PFSK-1 (cell line): Measurements from ENCODE around the gene ERFL.

Experiments used
- FOXP2 ChIP-seq: optimal IDR thresholded peaks from 2 replicates; pipeline ENCODE3; 2011; ENCODE audit warnings: borderline replicate concordance, control low read depth, inconsistent platforms; ENCODE audit not compliant: insufficient read depth; ENCODE audit errors: extremely low read length, extremely low read depth
- POLR2AphosphoS5 ChIP-seq: IDR thresholded peaks from 2 replicates; pipeline ENCODE4 v1.6.1; 2012; ENCODE audit warnings: low read depth, mild to moderate bottlenecking, control low read depth, low read length, moderate library complexity
- SIN3A ChIP-seq: IDR thresholded peaks from 2 replicates; pipeline ENCODE4 v1.6.1; 2012; ENCODE audit warnings: mild to moderate bottlenecking, low read length, moderate library complexity, borderline replicate concordance; ENCODE audit not compliant: insufficient read depth
- TAF1 ChIP-seq: IDR thresholded peaks from 2 replicates; pipeline ENCODE4 v1.6.1; 2012; ENCODE audit warnings: low read length, control low read depth, borderline replicate concordance; ENCODE audit not compliant: insufficient read depth
- TF ChIP-seq, protein P1 (sequence below), 2 experiments: IDR thresholded peaks; 2 replicates each; pipeline versions ENCODE4 v1.6.1 to v1.8.0; 2011 to 2012; ENCODE audit warnings: low read depth in 2 of 2, low read length in 2 of 2, control low read depth in 1 of 2, inconsistent platforms in 1 of 2, mild to moderate bottlenecking in 1 of 2, moderate library complexity in 1 of 2; ENCODE audit not compliant: insufficient read depth in 1 of 2

ERFL gene

DNA sequence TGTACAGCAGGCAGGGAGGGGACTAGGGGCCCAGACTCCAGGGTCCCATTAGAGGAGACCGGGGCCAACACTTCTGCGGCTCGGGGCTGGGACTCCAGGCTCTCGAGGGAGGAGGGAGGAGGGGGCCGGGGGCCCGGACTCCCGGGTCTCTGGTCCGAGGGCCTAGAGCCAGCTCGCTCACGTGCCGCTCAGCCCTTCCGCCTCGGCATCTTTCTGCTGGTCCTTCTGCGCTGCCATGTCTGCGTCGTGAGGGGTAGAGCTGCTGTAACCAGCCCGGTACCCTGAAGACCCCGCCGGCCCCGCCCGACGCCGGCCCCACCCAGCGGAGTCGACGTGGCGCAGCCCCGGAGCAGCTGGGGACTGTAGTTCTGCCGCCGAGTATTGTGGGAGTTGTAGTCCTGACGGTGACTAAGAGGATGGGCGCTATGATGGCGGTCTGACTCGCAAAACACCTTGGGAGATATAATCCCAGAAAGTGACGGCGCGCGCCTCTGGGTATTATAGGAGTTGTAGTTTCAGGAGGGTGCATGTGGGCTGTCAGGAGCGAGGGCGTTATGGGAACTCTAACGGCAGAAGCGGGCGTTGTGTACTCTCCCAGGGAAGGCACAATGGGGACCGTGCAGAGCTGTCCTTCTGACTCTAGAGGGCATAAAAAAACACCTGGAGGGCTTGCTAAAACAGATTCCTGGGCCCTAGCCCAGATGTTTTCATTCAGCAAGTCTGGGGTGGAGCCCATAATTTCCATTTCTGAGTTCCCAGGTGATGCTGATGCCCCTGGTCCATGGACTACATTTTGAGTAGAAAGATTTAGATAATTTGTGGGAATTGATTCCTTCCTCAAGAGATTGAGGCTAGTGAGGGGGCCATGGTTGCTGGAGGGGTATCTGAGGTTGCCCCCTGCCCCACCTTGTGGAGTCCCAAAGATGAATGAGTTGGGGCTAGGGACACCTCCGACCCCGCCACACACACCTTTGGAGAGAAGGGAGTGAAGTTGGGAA lies 31.1 kb upstream of the ERFL start, which contains the start of gene RABAC1:
RABAC1 (minus strand) TSS at position 266 of the 998 bp plus-strand sequence; CDS start at position 237, 29 bp downstream.
- TF ChIP-seq FOXP2 (peak; percentile 54), POLR2AphosphoS5 (peak; percentile 63), SIN3A (no peak), TAF1 (no peak)
- TF ChIP-seq, protein P1, sequence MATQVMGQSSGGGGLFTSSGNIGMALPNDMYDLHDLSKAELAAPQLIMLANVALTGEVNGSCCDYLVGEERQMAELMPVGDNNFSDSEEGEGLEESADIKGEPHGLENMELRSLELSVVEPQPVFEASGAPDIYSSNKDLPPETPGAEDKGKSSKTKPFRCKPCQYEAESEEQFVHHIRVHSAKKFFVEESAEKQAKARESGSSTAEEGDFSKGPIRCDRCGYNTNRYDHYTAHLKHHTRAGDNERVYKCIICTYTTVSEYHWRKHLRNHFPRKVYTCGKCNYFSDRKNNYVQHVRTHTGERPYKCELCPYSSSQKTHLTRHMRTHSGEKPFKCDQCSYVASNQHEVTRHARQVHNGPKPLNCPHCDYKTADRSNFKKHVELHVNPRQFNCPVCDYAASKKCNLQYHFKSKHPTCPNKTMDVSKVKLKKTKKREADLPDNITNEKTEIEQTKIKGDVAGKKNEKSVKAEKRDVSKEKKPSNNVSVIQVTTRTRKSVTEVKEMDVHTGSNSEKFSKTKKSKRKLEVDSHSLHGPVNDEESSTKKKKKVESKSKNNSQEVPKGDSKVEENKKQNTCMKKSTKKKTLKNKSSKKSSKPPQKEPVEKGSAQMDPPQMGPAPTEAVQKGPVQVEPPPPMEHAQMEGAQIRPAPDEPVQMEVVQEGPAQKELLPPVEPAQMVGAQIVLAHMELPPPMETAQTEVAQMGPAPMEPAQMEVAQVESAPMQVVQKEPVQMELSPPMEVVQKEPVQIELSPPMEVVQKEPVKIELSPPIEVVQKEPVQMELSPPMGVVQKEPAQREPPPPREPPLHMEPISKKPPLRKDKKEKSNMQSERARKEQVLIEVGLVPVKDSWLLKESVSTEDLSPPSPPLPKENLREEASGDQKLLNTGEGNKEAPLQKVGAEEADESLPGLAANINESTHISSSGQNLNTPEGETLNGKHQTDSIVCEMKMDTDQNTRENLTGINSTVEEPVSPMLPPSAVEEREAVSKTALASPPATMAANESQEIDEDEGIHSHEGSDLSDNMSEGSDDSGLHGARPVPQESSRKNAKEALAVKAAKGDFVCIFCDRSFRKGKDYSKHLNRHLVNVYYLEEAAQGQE (IDR thresholded peaks at IDR 0.05; ENCODE audit: insufficient read depth in 1 of 2, low read depth in 2 of 2, low read length in 2 of 2) = 0 out of 4 replicates have a peak, but pooled peaks of 1 of the 2 experiments have one; percentile 32

DNA sequence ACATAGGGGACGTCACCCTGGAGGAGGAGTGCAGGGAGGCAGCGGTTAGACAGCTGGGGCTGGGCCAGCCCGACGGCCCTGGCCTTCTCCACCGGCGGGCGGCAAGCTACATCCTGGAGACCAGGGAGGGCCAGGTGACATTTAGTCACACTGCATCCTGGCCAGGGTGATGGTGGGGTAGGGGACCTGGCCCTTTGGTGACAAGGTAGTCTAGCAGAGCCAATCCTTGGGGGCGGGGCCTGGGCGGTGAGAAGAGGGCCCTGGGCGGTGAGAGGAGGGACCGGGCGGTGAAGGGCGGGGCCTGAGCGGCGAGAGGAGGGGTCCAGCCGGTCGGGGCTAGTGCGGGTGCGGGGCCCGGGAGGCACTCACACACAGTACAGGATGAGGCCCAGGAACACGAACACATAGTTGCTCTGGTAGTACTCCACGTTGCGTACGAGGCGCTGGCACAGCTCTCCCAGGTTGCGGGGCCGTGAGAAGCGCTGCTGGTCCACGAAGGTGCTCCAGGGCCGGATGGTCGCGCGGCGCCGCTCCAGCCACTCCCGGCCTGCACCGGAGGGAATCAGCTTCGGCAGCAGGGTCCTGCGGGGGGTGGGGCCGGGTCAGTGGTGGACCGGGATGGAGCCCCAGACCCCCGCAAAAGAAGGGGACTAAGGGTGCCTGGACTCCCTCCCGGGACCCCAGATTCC lies 30.3 kb upstream of the ERFL start:
- TF ChIP-seq TAF1 = 0 out of 2 replicates have a peak, but pooled peaks have one; percentile 31
- TF ChIP-seq POLR2AphosphoS5 = no peak; the same call in 1 of the 2 replicates

DNA sequence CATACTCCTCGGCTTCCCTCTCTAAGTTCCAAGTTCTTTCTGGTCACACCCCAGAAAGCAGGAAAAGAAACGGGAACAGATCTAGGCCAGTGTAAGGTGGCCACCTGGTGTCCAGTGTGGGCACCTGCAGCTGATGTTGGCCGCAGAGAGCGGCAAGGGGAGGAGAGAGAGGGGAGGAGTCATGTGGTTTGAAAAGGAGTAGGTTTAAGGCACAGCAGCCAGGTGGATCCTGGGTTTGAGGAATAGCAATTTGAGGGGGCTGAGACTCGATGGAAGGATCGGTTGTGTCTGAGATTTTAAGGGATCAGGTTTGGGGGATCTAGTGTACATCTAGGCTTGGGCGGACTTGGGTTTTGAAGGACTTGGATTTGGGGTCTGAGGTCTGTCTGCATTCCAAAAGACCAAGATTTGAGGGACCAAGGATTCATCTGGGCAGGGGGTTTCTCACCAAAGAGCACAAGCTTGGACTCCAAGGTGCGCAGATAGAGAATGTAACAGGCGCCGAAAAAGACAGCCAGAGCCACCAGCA lies 29.7 kb upstream of the ERFL start:
- TF ChIP-seq, protein P1 (IDR thresholded peaks at IDR 0.05; ENCODE audit: insufficient read depth in 1 of 2, low read depth in 2 of 2, low read length in 2 of 2) = no peak
- TF ChIP-seq POLR2AphosphoS5 (no peak), SIN3A (no peak)

DNA sequence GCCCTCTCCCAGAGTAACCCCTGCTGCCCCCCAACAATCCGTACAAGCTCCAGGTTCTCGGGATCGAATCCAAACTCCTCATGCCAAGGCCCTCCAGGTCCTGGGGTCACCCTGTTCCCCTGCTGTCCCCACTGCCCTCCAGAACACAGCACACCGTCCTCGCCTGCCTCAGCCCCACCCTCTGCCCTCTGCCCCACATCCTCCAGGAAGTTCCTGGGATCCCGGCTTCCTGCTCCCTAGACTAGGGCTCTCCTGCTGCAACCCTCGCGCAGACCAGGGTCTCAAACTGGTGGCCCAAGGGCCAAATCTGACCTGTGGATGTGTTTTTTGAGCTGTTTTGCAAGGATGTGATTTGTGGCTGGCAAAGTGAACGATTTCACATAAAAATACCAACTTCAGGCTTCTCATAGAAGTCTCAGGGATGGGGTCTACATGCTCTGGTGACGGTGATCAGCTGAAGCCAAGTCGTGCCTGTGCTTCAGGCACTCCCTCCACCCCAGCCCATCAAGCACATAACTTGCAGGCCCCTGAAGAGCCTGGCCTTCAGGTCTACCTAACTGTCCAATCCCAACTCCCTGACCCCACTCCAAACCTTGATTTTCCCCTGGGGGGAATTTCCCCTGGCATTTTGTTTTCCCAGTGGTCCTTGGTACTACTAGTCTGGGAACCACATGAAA lies 29.1 kb upstream of the ERFL start:
- no peak for TF ChIP-seq FOXP2

DNA sequence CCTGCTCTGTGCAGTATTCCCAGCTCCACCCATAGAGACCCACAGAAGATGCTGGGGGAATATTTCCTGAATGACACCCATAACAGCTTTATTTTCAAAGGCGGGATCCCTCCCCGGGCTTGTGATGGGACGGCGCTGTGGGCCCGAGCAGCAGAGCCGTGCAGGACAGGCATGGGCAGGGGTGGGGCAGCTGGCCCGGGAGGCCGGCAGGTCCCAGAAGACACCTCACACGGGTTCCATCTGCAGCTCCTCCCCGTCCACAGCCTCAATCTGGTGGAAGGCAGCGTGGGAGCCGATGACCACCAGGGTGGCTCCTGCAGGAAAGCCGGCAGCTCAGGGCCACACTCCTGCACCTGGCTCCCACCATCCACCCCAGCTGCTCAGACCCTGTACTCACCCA lies 28.4 kb upstream of the ERFL start:
- TF ChIP-seq POLR2AphosphoS5 (no peak), FOXP2 (no peak), SIN3A (no peak), TAF1 (no peak)
- TF ChIP-seq, protein P1 (IDR thresholded peaks at IDR 0.05; ENCODE audit: insufficient read depth in 1 of 2, low read depth in 2 of 2, low read length in 2 of 2) = no peak
